Endothelial cell of umbilical vein (primary cell): ENCODE results near the gene GMPR2. TPM values are rescaled to one million over a fixed set of nuclear protein-coding genes. Genes with fewer than 3 reads are reported as not detected.

Source experiments
- BruUV-seq: library from RNA; stranded (reverse); fragments of 400-500 nt; replicated peaks from 2 replicates; lab custom pipeline; 2021; lab: Mats Ljungman, UMichigan
- CTCF ChIA-PET: fragments of 300-600, 350-600 bp; sonication (Branson Sonifier 250); formaldehyde crosslinking; loops from one replicate; lab custom pipeline; 2021; ENCODE audit warnings: antibody characterized with exemption, inconsistent platforms; lab: Charles Lee
- POLR2A ChIA-PET: fragments of 300-600, 350-600 bp; sonication (Branson Sonifier 250); formaldehyde crosslinking; loops from one replicate; lab custom pipeline; 2021; ENCODE audit warnings: antibody characterized with exemption, inconsistent platforms; lab: Charles Lee
- DNase-seq: peaks from one replicate; pipeline ENCODE4 v3.0.0-alpha.2; 2011; ENCODE audit warnings: low read depth, low spot score
- FAIRE-seq: peaks from 2 replicates; lab custom pipeline; 2011; peaks lifted over from hg19 to GRCh38; lab: Jason Lieb, UNC
- H2AFZ ChIP-seq: 2 replicates; pipeline ENCODE4 v1.6.0; 2012; ENCODE audit warnings: low read depth, low read length, control low read depth, inconsistent platforms
- H3K27ac ChIP-seq: 2 replicates; pipeline ENCODE4 v1.5.1; 2011; ENCODE audit warnings: low read depth, mild to moderate bottlenecking, control low read depth, low read length, moderate library complexity; ENCODE audit not compliant: insufficient read depth
- H3K27me3 ChIP-seq, 2 experiments: 2 replicates each; pipeline versions ENCODE4 v1.6.0 to v1.6.1; 2011; ENCODE audit warnings: low read length in 2 of 2, mixed read lengths in 1 of 2; ENCODE audit not compliant: control insufficient read depth in 2 of 2, insufficient read depth in 2 of 2
- H3K36me3 ChIP-seq, 2 experiments: 2 replicates in 1 of 2; 3 replicates in 1 of 2; pipeline ENCODE4 v1.5.1; 2011; ENCODE audit warnings: low read length in 2 of 2, mild to moderate bottlenecking in 1 of 2, moderate library complexity in 1 of 2; ENCODE audit not compliant: control insufficient read depth in 2 of 2, insufficient read depth in 2 of 2; ENCODE audit errors: extremely low read depth in 1 of 2
- H3K4me1 ChIP-seq: 3 replicates; pipeline ENCODE4 v1.5.1; 2011; ENCODE audit warnings: mild to moderate bottlenecking, low read length; ENCODE audit not compliant: control insufficient read depth, insufficient read depth; ENCODE audit errors: extremely low read depth
- H3K4me2 ChIP-seq: 2 replicates; pipeline ENCODE4 v1.6.1; 2011; ENCODE audit warnings: low read length, control low read depth, mixed read lengths; ENCODE audit not compliant: insufficient read depth
- H3K4me3 ChIP-seq, 3 experiments: fragments of 200-600 bp in 1 of 3; sonication (generic), shearing (Covaris generic) in 1 of 3; replicated peaks in 1 of 3; 2 replicates each; pipeline ENCODE4 v1.5.1; 2011 to 2016; ENCODE audit warnings: control low read depth in 3 of 3, low read length in 3 of 3, mild to moderate bottlenecking in 2 of 3, inconsistent platforms in 1 of 3, low read depth in 1 of 3, moderate library complexity in 1 of 3; ENCODE audit not compliant: insufficient read depth in 1 of 3
- H3K79me2 ChIP-seq: 2 replicates; pipeline ENCODE4 v1.6.0; 2012; ENCODE audit warnings: low read length, inconsistent platforms; ENCODE audit not compliant: control insufficient read depth, insufficient read depth
- H3K9ac ChIP-seq: replicated peaks from 2 replicates; pipeline ENCODE3; 2011; ENCODE audit warnings: low read length, control low read depth; ENCODE audit not compliant: insufficient read depth; ENCODE audit errors: extremely low read depth
- H3K9me1 ChIP-seq: replicated peaks from 3 replicates; pipeline ENCODE4 v1.6.0; 2011; ENCODE audit warnings: mild to moderate bottlenecking, low read length; ENCODE audit not compliant: control insufficient read depth, insufficient read depth; ENCODE audit errors: extremely low read depth
- H3K9me3 ChIP-seq: replicated peaks from 2 replicates; pipeline ENCODE4 v1.5.1; 2012; ENCODE audit warnings: low read length, inconsistent platforms; ENCODE audit not compliant: control insufficient read depth, insufficient read depth
- H4K20me1 ChIP-seq: replicated peaks from 2 replicates; pipeline ENCODE3; 2011; ENCODE audit warnings: mild to moderate bottlenecking, low read length; ENCODE audit not compliant: control insufficient read depth, insufficient read depth; ENCODE audit errors: extremely low read depth
- CTCF ChIP-seq, 2 donors: IDR thresholded peaks; 1 replicate in 1 of 2; 2 replicates in 1 of 2; pipeline ENCODE4 v1.5.1; 2011; ENCODE audit warnings: low read length in 2 of 2, mild to moderate bottlenecking in 2 of 2, moderate library complexity in 2 of 2, control low read depth in 1 of 2, inconsistent platforms in 1 of 2, low read depth in 1 of 2; ENCODE audit not compliant: insufficient read depth in 1 of 2; ENCODE audit errors: extremely low read depth in 1 of 2
- EZH2 ChIP-seq: IDR thresholded peaks from 2 replicates; pipeline ENCODE4 v1.6.1; 2012; ENCODE audit warnings: borderline replicate concordance, low read depth, mild to moderate bottlenecking, moderate library complexity, low read length, inconsistent platforms; ENCODE audit not compliant: severe bottlenecking
- FOS ChIP-seq: IDR thresholded peaks from 2 replicates; pipeline ENCODE4 v1.6.1; 2011; ENCODE audit warnings: mild to moderate bottlenecking, low read length, moderate library complexity, borderline replicate concordance; ENCODE audit not compliant: insufficient read depth
- GATA2 ChIP-seq: IDR thresholded peaks from 2 replicates; pipeline ENCODE4 v1.7.0; 2011; ENCODE audit warnings: low read depth, mild to moderate bottlenecking, moderate library complexity, mixed read lengths, low read length; ENCODE audit not compliant: insufficient read length, insufficient read depth
- JUN ChIP-seq: IDR thresholded peaks from 2 replicates; pipeline ENCODE4 v1.6.1; 2011; ENCODE audit warnings: borderline replicate concordance, low read depth; ENCODE audit not compliant: insufficient read length, insufficient read depth
- MYC ChIP-seq: IDR thresholded peaks from one replicate; pipeline ENCODE4 v1.6.1; 2011; ENCODE audit warnings: mild to moderate bottlenecking, low read depth, low read length
- POLR2A ChIP-seq: IDR thresholded peaks from 2 replicates; pipeline ENCODE4 v1.6.1; 2012; ENCODE audit warnings: low read depth, mild to moderate bottlenecking, control low read depth, low read length
- POLR2AphosphoS5 ChIP-seq: IDR thresholded peaks from 2 replicates; pipeline ENCODE4 v1.6.1; 2012; ENCODE audit warnings: low read depth, mild to moderate bottlenecking, control low read depth, low read length, moderate library complexity; ENCODE audit not compliant: insufficient read depth
- dilution Hi-C: fragments of 300-500 bp; cut with MboI; formaldehyde crosslinking; loops from one replicate; pipeline ENCODE4 v1.15.0; 2019; ENCODE audit warnings: low sequenced_read_pairs; ENCODE audit not compliant: extremely low pct_ligation_motif_present
- intact Hi-C: fragments of 100-400 bp; cut with micrococcal nuclease; formaldehyde crosslinking; loops from one replicate; pipeline ENCODE4 v1.10.0; 2022
- polyA plus RNA-seq, 4 experiments: library from polyadenylated mRNA; depleted of rRNA in 3 of 4; stranded (reverse) in 3 of 4; unstranded in 1 of 4; fragments of >200 nt; gene quantifications; 2 replicates each; pipeline versions ENCODE4 v1.2.1 to v1.2.3, GENCODE V29; 2011 to 2012; ENCODE audit warnings: missing spikeins in 1 of 4
- total RNA-seq: library from RNA; stranded (reverse); gene quantifications from 2 replicates; pipeline ENCODE4 v1.2.3, GENCODE V29; 2021
- TF ChIP-seq, protein P1 (sequence below): IDR thresholded peaks from 2 replicates; pipeline ENCODE4 v1.6.1; 2011; ENCODE audit not compliant: insufficient read depth, insufficient read length

Gene GMPR2
- total and polyA plus RNA-seq, 2 donors (not counting 3 experiments of a cell fraction or from before 2014, with no cell fraction given) = 58.1 to 61.8 TPM

GRCh38 chr14:24194186-24194872, 38.4 kb upstream of the GMPR2 start:
- H3K36me3 ChIP-seq = peaks cover 5 to 18% of the 10 kb centered on the region in 2 experiments
- intact Hi-C loops = loop anchor here (2.0 kb wide), 1 partner anchor 38 kb away; the partner anchor contains the start of genes GMPR2 and NEDD8
- peak overlapping the region in 2 of 3 experiments; percentile 69 to 82 for H3K4me3 ChIP-seq
- POLR2A ChIA-PET = no interaction called here
- peak overlapping the region; percentile 94 for H3K9ac ChIP-seq
- H3K4me1 ChIP-seq = peaks cover 16% of the 10 kb centered on the region
- H2AFZ ChIP-seq = no peak overlapping the region
- H3K27ac ChIP-seq = no peak overlapping the region
- no peaks in the 10 kb centered on the region for H3K27me3 ChIP-seq
- dilution Hi-C loops = no loop called here
- DNase-seq (no peak), FAIRE-seq (peak; percentile 40)
- H3K9me1 ChIP-seq = no peaks in the 10 kb centered on the region
- peak overlapping the region; percentile 90 for H3K4me2 ChIP-seq
- no peak for TF ChIP-seq GATA2
- TF ChIP-seq MYC = no peak
- no peak for TF ChIP-seq EZH2
- no peak for TF ChIP-seq FOS
- TF ChIP-seq, protein P1, sequence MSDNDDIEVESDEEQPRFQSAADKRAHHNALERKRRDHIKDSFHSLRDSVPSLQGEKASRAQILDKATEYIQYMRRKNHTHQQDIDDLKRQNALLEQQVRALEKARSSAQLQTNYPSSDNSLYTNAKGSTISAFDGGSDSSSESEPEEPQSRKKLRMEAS = no peak
- TF ChIP-seq POLR2A = no peak
- no peak for TF ChIP-seq POLR2AphosphoS5
- TF ChIP-seq CTCF (IDR thresholded peaks at IDR 0.05; ENCODE audit: extremely low read depth in 1 of 2, insufficient read depth in 1 of 2, low read depth in 1 of 2, low read length in 2 of 2) = no peak
- no peak for TF ChIP-seq JUN
- H3K79me2 ChIP-seq = peaks cover 35% of the 10 kb centered on the region
- no peaks in the 10 kb centered on the region for H3K9me3 ChIP-seq
- TSS peak; percentile 38 for BruUV-seq
- CTCF ChIA-PET = interaction anchor here (0.5 to 3.9 kb wide), 2 partner anchors 27 to 103 kb away, joined by 3 to 19 read pairs; no protein-coding TSS in a partner anchor
- no peaks in the 10 kb centered on the region for H4K20me1 ChIP-seq
